GM12873 (cell line): ENCODE results near the gene ACTC1.

Experiments used
- CTCF ChIP-seq: IDR thresholded peaks from 2 replicates; pipeline ENCODE4 v1.5.1; 2012; ENCODE audit warnings: low read depth, mild to moderate bottlenecking, moderate library complexity, low read length, control low read depth; ENCODE audit not compliant: insufficient read depth; ENCODE audit errors: missing control alignments

Gene ACTC1

GRCh38 chr15:34795267-34796081, at the start of gene ACTC1:
TSS of gene ACTC1 (minus strand) at chr15:34795549. CDS start at chr15:34794808, 741 bp downstream.
- TF ChIP-seq CTCF: no peak

DNA sequence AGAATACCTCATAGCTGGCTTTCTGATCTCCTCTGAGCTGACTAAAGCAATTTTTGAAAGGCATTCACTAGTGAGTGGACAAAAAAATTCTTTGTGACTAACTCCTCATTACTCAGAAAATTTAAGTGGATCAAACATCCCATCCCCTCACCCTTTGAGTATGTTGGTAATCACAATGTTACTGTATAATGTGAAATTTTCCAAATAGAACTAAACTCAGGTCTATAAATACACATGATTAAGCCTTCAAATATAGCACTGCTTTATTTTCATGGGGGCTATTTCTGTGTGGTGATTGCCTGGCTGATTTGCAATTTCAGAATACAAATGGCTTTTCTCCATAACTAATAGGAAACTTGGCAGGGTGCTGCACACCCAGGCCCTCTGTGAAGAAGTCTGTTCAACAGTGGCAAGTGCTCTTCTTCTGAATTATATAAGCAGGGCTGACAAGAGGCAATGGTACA, 45.9 kb upstream of the ACTC1 start:
- TF ChIP-seq CTCF: no peak

GRCh38 chr15:34838282-34838681, 42.9 kb upstream of the ACTC1 start:
- no peak for TF ChIP-seq CTCF

DNA sequence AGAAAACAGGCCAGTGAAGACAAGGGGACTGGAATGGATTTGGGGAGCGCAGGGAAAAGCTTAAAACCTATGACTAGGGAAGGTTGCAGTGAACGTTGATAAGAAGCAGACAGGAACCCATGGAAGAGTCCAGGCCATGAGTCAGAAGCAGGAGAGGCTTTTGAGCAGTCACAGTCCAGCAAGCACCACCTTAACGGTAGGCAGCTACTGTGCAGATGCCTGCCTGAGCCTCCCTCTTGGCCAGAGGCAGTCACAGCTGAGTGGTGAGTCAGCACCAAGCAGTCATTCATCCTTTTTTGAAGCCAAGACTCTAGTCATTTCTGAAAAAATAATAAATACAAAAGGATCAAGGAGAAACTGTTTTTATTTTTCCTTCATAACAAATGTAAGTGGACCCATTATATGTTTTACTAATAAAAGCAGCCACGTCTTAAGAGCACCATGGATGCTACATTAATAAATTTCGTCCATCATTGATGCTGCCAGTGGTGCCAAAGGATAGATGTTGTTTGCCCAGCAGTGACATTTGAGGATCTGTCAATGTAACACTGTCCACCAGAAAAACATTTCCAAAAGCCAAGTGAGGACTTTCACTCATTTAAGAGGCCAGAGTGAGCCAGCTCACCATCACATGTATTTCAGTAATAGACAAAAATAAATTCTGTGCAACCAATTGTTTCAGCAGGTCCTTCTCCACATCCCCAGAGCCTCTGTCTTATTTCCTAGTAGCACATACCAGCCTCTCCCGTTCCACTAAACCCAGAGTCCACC, 42.1 kb upstream of the ACTC1 start:
- TF ChIP-seq CTCF: no peak

GRCh38 chr15:34828145-34828911, 33.0 kb upstream of the ACTC1 start:
- TF ChIP-seq CTCF: no peak

DNA sequence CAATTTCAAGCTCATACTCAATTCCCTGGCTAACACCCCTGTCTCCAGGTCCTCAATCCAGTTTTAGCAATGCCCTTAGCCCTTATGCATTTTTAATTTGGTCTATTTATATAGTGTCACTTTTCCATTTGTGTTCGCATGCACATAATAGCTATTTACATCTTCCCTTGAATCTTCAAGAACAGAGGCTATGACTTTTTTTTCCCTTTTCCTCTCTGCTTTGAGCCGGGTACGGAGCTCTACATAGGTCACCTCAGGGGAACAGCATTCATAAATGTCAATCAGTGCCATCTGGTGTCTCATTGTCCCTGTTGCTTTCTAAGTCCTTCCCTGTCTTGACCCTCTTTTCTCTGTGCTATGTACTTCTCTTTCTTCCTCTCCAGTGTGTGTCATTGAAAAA, 26.5 kb upstream of the ACTC1 start:
- no peak for TF ChIP-seq CTCF
